Gastroesophageal sphincter (tissue), 3 donors: ENCODE measurements around the gene SF3B6.

Experiments
- POLR2A ChIP-seq, 2 donors: fragments of 450-650 bp; IDR thresholded peaks; one replicate each; pipeline ENCODE4 v1.6.1; 2017; ENCODE audit warnings: antibody characterized with exemption in 2 of 2, mild to moderate bottlenecking in 2 of 2, moderate library complexity in 1 of 2
- TF ChIP-seq, protein P1 (sequence below), 4 experiments: fragments of 200-600 bp in 2 of 4; fragments of 450-650 bp in 2 of 4; sonication (generic) in 1 of 4; IDR thresholded peaks; one replicate each; pipeline ENCODE4 v1.5.1; 2017 to 2019; ENCODE audit warnings: antibody characterized with exemption in 4 of 4, mild to moderate bottlenecking in 2 of 4, moderate library complexity in 2 of 4

DNA sequence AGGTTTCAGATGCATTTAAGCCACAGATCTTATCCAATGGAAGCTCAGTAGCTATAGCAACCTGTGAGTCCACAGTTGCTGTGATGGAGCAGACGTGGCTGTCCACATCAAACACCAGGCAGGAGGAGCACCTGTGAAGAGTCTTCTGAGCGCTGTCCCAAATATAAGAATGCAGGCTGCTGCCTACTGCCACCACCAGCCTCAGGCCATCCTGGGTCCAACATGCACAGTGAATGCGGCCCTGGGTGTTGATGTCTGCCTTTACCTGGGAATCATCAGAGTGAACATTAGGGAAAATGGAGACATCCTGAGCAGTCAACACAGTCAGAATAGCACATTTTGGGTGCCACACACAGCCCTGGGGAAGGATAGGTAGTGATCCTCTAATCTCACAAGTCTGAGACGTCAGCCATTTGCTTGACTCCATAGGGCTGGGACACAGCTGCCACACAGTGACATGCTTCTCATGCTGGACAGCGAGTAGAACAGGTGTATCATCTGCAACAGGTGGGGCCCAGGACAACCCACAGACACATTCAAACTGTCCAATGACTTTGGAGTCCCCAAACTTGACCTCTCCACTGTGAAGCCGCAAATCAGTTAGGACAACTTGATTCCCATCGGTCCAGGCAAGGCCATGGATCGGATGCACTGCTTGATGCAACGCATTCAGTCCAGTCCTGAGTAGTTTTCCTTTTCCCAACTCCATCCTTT is 37.2 kb downstream of the SF3B6 start:
- no peak for TF ChIP-seq POLR2A (IDR thresholded peaks at IDR 0.05)
- TF ChIP-seq, protein P1, sequence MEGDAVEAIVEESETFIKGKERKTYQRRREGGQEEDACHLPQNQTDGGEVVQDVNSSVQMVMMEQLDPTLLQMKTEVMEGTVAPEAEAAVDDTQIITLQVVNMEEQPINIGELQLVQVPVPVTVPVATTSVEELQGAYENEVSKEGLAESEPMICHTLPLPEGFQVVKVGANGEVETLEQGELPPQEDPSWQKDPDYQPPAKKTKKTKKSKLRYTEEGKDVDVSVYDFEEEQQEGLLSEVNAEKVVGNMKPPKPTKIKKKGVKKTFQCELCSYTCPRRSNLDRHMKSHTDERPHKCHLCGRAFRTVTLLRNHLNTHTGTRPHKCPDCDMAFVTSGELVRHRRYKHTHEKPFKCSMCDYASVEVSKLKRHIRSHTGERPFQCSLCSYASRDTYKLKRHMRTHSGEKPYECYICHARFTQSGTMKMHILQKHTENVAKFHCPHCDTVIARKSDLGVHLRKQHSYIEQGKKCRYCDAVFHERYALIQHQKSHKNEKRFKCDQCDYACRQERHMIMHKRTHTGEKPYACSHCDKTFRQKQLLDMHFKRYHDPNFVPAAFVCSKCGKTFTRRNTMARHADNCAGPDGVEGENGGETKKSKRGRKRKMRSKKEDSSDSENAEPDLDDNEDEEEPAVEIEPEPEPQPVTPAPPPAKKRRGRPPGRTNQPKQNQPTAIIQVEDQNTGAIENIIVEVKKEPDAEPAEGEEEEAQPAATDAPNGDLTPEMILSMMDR (IDR thresholded peaks at IDR 0.05) = no peak
